Gastroesophageal sphincter (tissue), 3 donors: ENCODE data around the gene SCN8A.

Experiments
- CTCF ChIP-seq, 4 experiments: fragments of 200-600 bp in 2 of 4; fragments of 450-650 bp in 2 of 4; sonication (generic) in 1 of 4; IDR thresholded peaks; one replicate each; pipeline ENCODE4 v1.5.1; 2017 to 2019; ENCODE audit warnings: antibody characterized with exemption in 4 of 4, mild to moderate bottlenecking in 2 of 4, moderate library complexity in 2 of 4
- EP300 ChIP-seq: sonication (generic); formaldehyde crosslinking; IDR thresholded peaks from one replicate; pipeline ENCODE4 v1.6.1; 2017; ENCODE audit warnings: antibody characterized with exemption, mild to moderate bottlenecking
- POLR2A ChIP-seq, 2 donors: fragments of 450-650 bp; IDR thresholded peaks; one replicate each; pipeline ENCODE4 v1.6.1; 2017; ENCODE audit warnings: antibody characterized with exemption in 2 of 2, mild to moderate bottlenecking in 2 of 2, moderate library complexity in 1 of 2
- POLR2AphosphoS5 ChIP-seq: sonication (generic); formaldehyde crosslinking; IDR thresholded peaks from one replicate; pipeline ENCODE4 v1.6.1; 2017; ENCODE audit warnings: antibody characterized with exemption

DNA sequence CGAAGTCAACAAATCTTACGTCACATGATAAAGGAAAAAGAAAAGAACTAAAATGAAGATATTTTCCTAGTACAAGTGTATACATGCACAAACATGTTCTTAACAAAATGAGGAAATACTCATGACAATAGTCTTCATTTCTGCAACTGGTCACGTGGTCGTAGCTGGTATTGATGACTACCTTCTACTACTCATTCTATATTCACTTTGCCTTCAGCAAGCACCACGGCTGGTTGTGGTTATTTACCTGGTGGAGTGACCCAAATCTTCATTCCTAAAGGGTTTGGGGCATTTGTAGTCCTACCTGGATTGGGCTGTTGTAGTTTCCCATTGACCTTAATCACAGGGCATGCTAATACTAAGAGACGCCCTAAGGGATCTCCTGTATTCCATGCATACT, 206.3 kb downstream of the SCN8A start:
- TF ChIP-seq CTCF (IDR thresholded peaks at IDR 0.05) = no peak
- no peak for TF ChIP-seq POLR2A (IDR thresholded peaks at IDR 0.05)
- TF ChIP-seq POLR2AphosphoS5 = no peak
- no peak for TF ChIP-seq EP300
